Motor neuron (in vitro differentiated cells): ENCODE measurements around the gene RYR2. TPM values are rescaled to one million over a fixed set of nuclear protein-coding genes. Genes with fewer than 3 reads are reported as not detected.
"Not testable (repeated sequence)": the region's sequence is repeated elsewhere in the genome, so short reads cannot be mapped to it uniquely, and the experiment has no call there.

ENCODE experiments used
- ATAC-seq, 8 experiments: fragments of 200-7000 bp; cut with Tn5 transposase; replicated peaks in 6 of 8; 2 replicates each; pipeline ENCODE4 v1.8.0; 2021; ENCODE audit warnings: mild to moderate bottlenecking in 8 of 8, moderate library complexity in 8 of 8
- H3K27ac ChIP-seq, 2 donors: fragments of 250-450 bp; sonication (Bioruptor Pico); 2 replicates each; pipeline ENCODE4 v1.9.0; 2021; ENCODE audit warnings: antibody characterized with exemption in 2 of 2, mild to moderate bottlenecking in 2 of 2, moderate library complexity in 1 of 2
- H3K4me1 ChIP-seq, 2 donors: fragments of 250-450 bp; sonication (Bioruptor Pico); replicated peaks in 1 of 2; 2 replicates each; pipeline ENCODE4 v1.6.1; 2021; ENCODE audit warnings: antibody characterized with exemption in 2 of 2, mild to moderate bottlenecking in 2 of 2, moderate library complexity in 1 of 2
- H3K4me3 ChIP-seq, 5 donors: fragments of 250-450 bp; sonication (Bioruptor Pico); 2 replicates each; pipeline ENCODE4 v1.9.0; 2021; ENCODE audit warnings: antibody characterized with exemption in 5 of 5, mild to moderate bottlenecking in 5 of 5, moderate library complexity in 4 of 5
- whole genome bisulfite sequencing, 10 experiments: fragments of 450-650 bp; shearing (Covaris generic); methylation state at CpG; one replicate each; pipeline ENCODE4 v1.0.0; 2022; 5-methylcytosine and 5-hydroxymethylcytosine counted together
- in situ Hi-C, 9 experiments: fragments of 400-800 bp; cut with MboI; loops; one replicate each; pipeline ENCODE4 v1.15.0; 2021; ENCODE audit warnings: low sequenced_read_pairs in 9 of 9, low pct_unique_long_range_greater_than_20kb in 2 of 9; ENCODE audit not compliant: unreplicated experiment in 9 of 9
- total RNA-seq, 8 experiments: library from RNA; unstranded; fragments of 300-600 nt; gene quantifications; 2 replicates each; pipeline versions ENCODE4 v1.2.3 to v1.2.4, GENCODE V29; 2022

The RYR2 gene
- total RNA-seq, 8 experiments from 2014 or later, result 0.32 to 6.8 (median 0.63) TPM

- no peak overlapping the region for H3K27ac ChIP-seq
Observed at GRCh38 chr1:237792149-237792548, 750.2 kb downstream of the RYR2 start.

DNA sequence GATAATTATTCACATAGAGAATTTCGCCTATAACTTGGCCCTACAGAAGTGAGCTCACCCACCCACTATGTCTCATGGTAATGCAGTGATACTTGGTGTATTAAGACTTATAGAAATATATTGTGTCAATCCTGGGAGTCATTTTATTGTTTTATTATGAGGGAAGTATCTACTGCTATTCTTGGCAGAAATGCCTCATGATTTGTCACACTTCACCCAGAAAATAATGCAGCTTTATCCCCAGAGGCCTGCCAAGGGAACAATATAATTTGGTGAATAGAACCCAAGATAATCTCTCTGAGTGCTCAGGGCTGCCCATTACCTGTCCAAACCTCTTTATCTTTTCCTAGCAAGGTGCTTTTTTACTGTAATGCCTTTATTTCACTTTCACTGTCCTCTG, 750.7 kb downstream of the RYR2 start:
- in situ Hi-C loops, result no loop called here
- ATAC-seq, result peak in 2 of 8 experiments; percentile 14 to 33
- no peak overlapping the region for H3K4me3 ChIP-seq
- H3K4me1 ChIP-seq, result peaks cover 0 to 4% of the 10 kb centered on the region in 2 donors
- H3K27ac ChIP-seq, result no peak overlapping the region
- WGBS, 10 experiments, result 0 to 86% (median 49%) methylated on average over 1 of the region's 1 CpG; no CpG with 5 or more reads in 6 of the 10 experiments

More at GRCh38 chr1:237792149-237792548, 750.2 kb downstream of the RYR2 start:
- WGBS, 10 experiments, result 0 to 90% (median 73%) methylated on average over 1 to 7 of the region's 7 CpGs; no CpG with 5 or more reads in 3 of the 10 experiments
- Histone ChIP-seq H3K4me1 (peaks cover 0 to 4% of the 10 kb centered on the region in 2 donors), H3K4me3 (no peak overlapping the region)
- ATAC-seq, result no peak
- in situ Hi-C loops, result no loop called here

- Histone ChIP-seq H3K4me1 (peaks cover 0 to 4% of the 10 kb centered on the region in 2 donors), H3K27ac (no peak overlapping the region), H3K4me3 (no peak overlapping the region)
- in situ Hi-C loops, result no loop called here
- WGBS, 10 experiments, result 0 to 100% (median 59%) methylated on average over 1 to 3 of the region's 3 CpGs
- ATAC-seq, result no peak
Observed at GRCh38 chr1:237794071-237794470, 752.1 kb downstream of the RYR2 start.

DNA sequence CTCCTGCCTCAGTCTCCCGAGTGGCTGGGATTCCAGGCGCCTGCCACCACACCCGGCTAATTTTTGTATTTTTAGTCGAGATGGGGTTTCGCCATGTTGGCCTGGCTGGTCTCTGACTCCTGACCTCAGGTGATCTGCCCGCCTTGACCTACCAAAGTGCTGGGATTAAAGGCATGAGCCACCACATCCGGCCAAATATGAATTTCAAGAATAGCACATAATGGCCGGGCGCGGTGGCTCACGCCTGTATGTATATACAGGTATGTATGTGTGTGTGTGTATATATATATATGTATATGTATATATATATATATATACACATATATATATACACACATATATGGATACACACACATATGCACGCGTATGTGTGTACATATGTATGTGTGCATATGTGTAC, 753.6 kb downstream of the RYR2 start:
- no peak overlapping the region for H3K27ac ChIP-seq
- peaks cover 0 to 4% of the 10 kb centered on the region in 2 donors for H3K4me1 ChIP-seq
- WGBS, 10 experiments, result 0 to 100% (median 97%) methylated on average over 1 to 12 of the region's 13 CpGs; no CpG with 5 or more reads in 4 of the 10 experiments
- no peak for ATAC-seq
- no peak overlapping the region for H3K4me3 ChIP-seq
- in situ Hi-C loops, result no loop called here

GRCh38 chr1:237799762-237800474, 757.9 kb downstream of the RYR2 start:
- peak; percentile 62 to 100 (median 82) for ATAC-seq
- in situ Hi-C loops, result no loop called here

GRCh38 chr1:237804516-237804915, 762.5 kb downstream of the RYR2 start:
- H3K27ac ChIP-seq, result no peak overlapping the region
- no peak overlapping the region for H3K4me3 ChIP-seq
- 35 to 100% (median 88%) methylated on average over 1 to 3 of the region's 3 CpGs; no CpG with 5 or more reads in 4 of the 10 experiments for WGBS, 10 experiments
- in situ Hi-C loops, result no loop called here
- H3K4me1 ChIP-seq, result no peaks in the 10 kb centered on the region
- ATAC-seq, result no peak

More at GRCh38 chr1:237799762-237800474, 757.9 kb downstream of the RYR2 start:
- Histone ChIP-seq H3K4me1 (no peaks in the 10 kb centered on the region), H3K4me3 (no peak overlapping the region), H3K27ac (no peak overlapping the region)
- 8 to 61% (median 20%) methylated on average over 1 to 5 of the region's 5 CpGs; no CpG with 5 or more reads in 4 of the 10 experiments for WGBS, 10 experiments

GRCh38 chr1:237809099-237809498, 767.1 kb downstream of the RYR2 start:
- ATAC-seq, result no peak
- in situ Hi-C loops, result no loop called here
- no peak overlapping the region for H3K27ac ChIP-seq
- 0 to 88% (median 77%) methylated on average over 1 to 2 of the region's 2 CpGs; no CpG with 5 or more reads in 1 of the 10 experiments for WGBS, 10 experiments
- no peak overlapping the region for H3K4me3 ChIP-seq
- H3K4me1 ChIP-seq, result no peaks in the 10 kb centered on the region

DNA sequence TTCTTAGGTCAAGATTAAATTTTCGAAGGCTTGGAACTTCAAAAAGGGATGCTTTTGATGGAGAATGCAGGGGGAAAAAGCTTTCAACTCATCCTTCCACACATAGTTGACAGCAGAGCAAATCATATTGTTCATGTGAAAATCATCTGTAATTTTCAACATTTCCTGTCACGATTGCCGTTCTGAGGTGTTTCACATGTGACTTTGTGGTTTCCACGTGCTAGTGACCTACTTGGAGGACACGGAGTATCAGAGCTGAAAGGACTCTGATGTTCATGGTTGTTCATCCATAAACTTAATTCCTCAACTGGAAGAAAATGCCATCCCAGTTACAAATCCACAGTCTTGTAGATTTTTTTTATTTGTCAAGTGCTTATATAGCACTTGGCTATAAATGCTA, 769.6 kb downstream of the RYR2 start:
- no peak overlapping the region for H3K27ac ChIP-seq
- 8 to 94% (median 78%) methylated on average over 2 to 5 of the region's 5 CpGs for WGBS, 10 experiments
- no peaks in the 10 kb centered on the region for H3K4me1 ChIP-seq
- ATAC-seq, result no peak
- no peak overlapping the region for H3K4me3 ChIP-seq
- in situ Hi-C loops, result no loop called here

GRCh38 chr1:237812061-237812460, 770.1 kb downstream of the RYR2 start:
- Histone ChIP-seq H3K27ac (no peak overlapping the region), H3K4me3 (no peak overlapping the region), H3K4me1 (no peaks in the 10 kb centered on the region)
- no peak for ATAC-seq
- 0 to 100% (median 83%) methylated on average over 1 to 2 of the region's 2 CpGs; no CpG with 5 or more reads in 1 of the 10 experiments for WGBS, 10 experiments
- in situ Hi-C loops, result no loop called here

GRCh38 chr1:237814319-237814924, 772.4 kb downstream of the RYR2 start:
- Histone ChIP-seq H3K4me1 (no peaks in the 10 kb centered on the region), H3K27ac (no peak overlapping the region), H3K4me3 (no peak overlapping the region)
- peak in 1 of 8 experiments; percentile 30 for ATAC-seq
- WGBS, 10 experiments, result 0 to 69% (median 43%) methylated on average over 4 to 5 of the region's 5 CpGs
- in situ Hi-C loops, result no loop called here

DNA sequence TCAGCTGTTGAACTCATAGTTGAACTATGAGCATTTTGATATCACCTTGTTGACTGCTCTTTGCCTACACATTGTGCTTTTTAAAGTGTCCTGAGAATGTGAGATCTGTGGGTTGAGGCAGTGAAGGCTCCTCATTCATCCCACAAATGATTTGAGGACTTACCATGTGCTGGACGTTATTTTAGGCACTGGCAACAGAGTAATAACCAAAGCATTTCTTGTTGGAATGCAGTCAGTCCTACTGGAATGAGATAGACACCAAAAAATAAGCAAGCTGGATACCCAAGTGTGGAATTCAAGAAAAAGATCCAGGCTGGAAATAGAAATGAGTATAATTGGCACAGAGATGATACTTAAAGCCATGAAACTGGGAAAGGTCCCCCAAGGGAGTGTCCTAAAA, 775.3 kb downstream of the RYR2 start:
- Histone ChIP-seq H3K4me3 (no peak overlapping the region), H3K27ac (no peak overlapping the region), H3K4me1 (no peaks in the 10 kb centered on the region)
- WGBS, 10 experiments, result 0 to 73% (median 31%) methylated on average over 1 of the region's 1 CpG; no CpG with 5 or more reads in 3 of the 10 experiments
- in situ Hi-C loops, result no loop called here
- no peak for ATAC-seq

DNA sequence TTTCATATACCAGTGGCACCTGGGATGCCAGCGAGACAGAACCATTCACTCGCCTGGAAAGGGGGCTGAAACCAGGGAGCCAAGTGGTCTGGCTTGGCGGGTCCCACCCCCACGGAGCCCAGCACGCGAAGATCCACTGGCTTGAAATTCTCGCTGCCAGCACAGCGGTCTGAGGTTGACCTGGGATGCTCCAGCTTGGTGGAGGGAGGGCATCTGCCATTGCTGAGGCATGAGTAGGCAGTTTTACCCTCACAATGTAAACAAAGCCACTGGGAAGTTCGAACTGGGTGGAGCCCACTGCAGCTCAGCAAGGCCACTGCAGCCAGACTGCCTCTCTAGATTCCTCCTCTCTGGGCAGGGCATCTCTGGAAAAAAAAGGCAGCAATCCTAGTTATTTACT, 778.6 kb downstream of the RYR2 start:
- H3K27ac ChIP-seq, H3K4me3 ChIP-seq, in situ Hi-C loops, H3K4me1 ChIP-seq, ATAC-seq: not testable (repeated sequence)
- 0 to 93% (median 86%) methylated on average over 1 to 9 of the region's 9 CpGs; no CpG with 5 or more reads in 6 of the 10 experiments for WGBS, 10 experiments

- in situ Hi-C loops, result no loop called here
- peaks cover 21 to 32% of the 10 kb centered on the region in 2 donors for H3K4me1 ChIP-seq
- peak in 5 of 8 experiments; percentile 78 to 95 (median 86) for ATAC-seq
- H3K4me3 ChIP-seq, result no peak overlapping the region
- WGBS, 10 experiments, result 0 to 39% (median 22%) methylated on average over 1 to 7 of the region's 7 CpGs
- H3K27ac ChIP-seq, result peak overlapping the region; percentile 47 to 71
Observed at GRCh38 chr1:237832858-237833257, 790.9 kb downstream of the RYR2 start.
